NB4 (cell line): ENCODE data around the gene PCNT.
A peak's percentile ranks its signal among the peaks of the same experiment; 100 is the strongest.

ENCODE experiments used
- DNase-seq: peaks from one replicate; pipeline ENCODE4 v3.0.0; 2010; ENCODE audit warnings: low read depth
- H3K4me3 ChIP-seq: one replicate; pipeline ENCODE4 v1.5.1; 2011; ENCODE audit warnings: mild to moderate bottlenecking, low read depth, low read length, moderate library complexity
- CTCF ChIP-seq: IDR thresholded peaks from one replicate; pipeline ENCODE4 v1.5.1; 2012; ENCODE audit warnings: low read depth, low read length
- MAX ChIP-seq: IDR thresholded peaks from 2 replicates; pipeline ENCODE4 v1.6.1; 2011; ENCODE audit warnings: low read depth, low read length
- MYC ChIP-seq: IDR thresholded peaks from 2 replicates; pipeline ENCODE4 v1.6.1; 2011; ENCODE audit warnings: low read depth, low read length
- POLR2A ChIP-seq: IDR thresholded peaks from 2 replicates; pipeline ENCODE4 v1.6.1; 2011; ENCODE audit warnings: mild to moderate bottlenecking; ENCODE audit not compliant: insufficient read length; ENCODE audit errors: extremely low read depth

PCNT gene, protein sequence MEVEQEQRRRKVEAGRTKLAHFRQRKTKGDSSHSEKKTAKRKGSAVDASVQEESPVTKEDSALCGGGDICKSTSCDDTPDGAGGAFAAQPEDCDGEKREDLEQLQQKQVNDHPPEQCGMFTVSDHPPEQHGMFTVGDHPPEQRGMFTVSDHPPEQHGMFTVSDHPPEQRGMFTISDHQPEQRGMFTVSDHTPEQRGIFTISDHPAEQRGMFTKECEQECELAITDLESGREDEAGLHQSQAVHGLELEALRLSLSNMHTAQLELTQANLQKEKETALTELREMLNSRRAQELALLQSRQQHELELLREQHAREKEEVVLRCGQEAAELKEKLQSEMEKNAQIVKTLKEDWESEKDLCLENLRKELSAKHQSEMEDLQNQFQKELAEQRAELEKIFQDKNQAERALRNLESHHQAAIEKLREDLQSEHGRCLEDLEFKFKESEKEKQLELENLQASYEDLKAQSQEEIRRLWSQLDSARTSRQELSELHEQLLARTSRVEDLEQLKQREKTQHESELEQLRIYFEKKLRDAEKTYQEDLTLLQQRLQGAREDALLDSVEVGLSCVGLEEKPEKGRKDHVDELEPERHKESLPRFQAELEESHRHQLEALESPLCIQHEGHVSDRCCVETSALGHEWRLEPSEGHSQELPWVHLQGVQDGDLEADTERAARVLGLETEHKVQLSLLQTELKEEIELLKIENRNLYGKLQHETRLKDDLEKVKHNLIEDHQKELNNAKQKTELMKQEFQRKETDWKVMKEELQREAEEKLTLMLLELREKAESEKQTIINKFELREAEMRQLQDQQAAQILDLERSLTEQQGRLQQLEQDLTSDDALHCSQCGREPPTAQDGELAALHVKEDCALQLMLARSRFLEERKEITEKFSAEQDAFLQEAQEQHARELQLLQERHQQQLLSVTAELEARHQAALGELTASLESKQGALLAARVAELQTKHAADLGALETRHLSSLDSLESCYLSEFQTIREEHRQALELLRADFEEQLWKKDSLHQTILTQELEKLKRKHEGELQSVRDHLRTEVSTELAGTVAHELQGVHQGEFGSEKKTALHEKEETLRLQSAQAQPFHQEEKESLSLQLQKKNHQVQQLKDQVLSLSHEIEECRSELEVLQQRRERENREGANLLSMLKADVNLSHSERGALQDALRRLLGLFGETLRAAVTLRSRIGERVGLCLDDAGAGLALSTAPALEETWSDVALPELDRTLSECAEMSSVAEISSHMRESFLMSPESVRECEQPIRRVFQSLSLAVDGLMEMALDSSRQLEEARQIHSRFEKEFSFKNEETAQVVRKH (N-terminal part only)

GRCh38 chr21:46323710-46324389, at the start of gene PCNT, which contains the start of gene C21orf58:
Gene PCNT, plus strand, starts transcription at chr21:46324156. Its CDS starts 73 bp downstream, at chr21:46324229.
Gene C21orf58, minus strand, starts transcription at chr21:46323870. Its CDS starts 1,132 bp downstream, at chr21:46322738.
- peak; percentile 97 for DNase-seq
- TF ChIP-seq MAX (peak; percentile 50), MYC (peak; percentile 76; the same call in 1 of the 2 replicates), CTCF (no peak), POLR2A (peak; percentile 62)
- H3K4me3 ChIP-seq, result peak within 1 kb of the TSS; percentile 83

DNA sequence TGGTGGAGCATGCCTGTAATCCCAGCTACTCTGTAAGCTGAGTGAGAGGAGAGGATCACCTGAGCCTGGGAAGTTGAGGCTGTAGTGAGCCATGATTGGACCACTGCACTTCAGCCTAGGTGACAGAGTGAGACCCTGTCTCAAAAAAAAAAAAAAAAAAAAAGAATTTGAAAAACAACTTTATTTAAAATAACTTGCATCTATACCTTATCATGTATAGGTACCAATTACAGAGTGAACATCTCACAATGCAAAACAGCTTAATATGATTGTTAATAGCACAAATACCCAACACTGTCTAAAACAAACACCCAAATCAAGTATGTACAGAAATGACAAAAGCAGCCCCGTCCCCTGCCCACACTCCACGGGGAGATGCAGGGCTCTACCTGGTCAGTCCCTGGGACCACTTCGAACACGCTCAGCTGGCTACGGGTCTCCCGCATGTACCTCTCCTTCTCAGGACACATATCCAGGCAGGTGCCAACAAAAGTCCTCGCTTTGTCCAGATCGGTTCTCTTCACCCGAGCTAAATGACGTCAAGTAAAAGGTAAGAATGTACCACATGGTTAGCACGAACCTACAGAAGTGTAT, 49.1 kb upstream of the PCNT start:
- no peak overlapping the region for H3K4me3 ChIP-seq
- DNase-seq, result no peak
- no peak for TF ChIP-seq MAX
- no peak for TF ChIP-seq MYC
- TF ChIP-seq CTCF, result no peak
- no peak for TF ChIP-seq POLR2A

DNA sequence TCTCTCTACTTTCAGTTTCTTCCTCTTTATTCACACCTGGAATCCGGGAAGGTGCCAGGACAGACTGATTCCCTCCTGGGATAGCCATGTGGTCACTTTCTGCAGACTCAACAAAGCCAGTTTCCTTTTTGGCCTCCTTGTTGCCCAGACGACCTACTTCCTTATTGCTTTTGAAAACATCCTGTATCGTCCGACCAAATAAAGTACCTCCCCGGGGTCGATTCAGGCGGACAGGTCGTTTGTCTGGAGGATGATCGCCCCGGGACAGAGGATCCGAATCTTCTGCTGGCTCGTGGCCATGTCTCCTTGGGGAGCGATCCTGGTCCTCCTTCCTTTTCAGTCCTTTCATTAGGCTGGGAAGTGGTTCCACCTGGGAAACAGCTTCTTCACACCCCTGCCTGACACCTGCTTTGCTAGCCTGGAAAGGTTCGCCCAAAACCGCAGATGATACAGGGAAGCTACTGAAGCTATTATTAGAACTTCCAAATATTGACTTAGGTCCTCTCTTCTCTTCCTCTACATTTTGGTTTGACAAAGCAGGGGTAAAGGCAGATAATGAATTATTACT, 39.8 kb upstream of the PCNT start:
- peak; percentile 46 for DNase-seq
- TF ChIP-seq MAX (peak; percentile 50; the same call in 1 of the 2 replicates), POLR2A (no peak), MYC (peak; percentile 31; the same call in 1 of the 2 replicates), CTCF (no peak)
- peak overlapping the region; percentile 93 for H3K4me3 ChIP-seq

DNA sequence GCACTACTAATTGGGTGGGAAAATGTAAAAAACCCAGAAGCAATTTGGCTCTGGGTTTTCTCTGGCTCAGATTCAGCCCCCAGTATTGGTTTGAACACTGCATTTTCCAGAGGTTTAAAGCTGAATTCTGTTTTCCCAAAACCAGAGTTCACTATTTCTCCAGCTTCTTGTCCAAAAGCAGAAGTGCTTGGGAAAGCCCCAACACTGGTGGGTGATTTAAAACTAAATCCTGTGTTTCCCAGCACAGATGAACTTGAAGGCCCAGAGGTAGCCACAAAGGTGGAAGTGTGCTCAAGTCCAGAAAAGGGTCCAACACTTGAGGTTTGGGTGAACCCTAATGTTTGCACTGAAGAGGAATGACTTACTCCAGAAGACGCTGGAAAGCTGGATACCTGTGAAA, 39.2 kb upstream of the PCNT start:
- DNase-seq, result no peak
- H3K4me3 ChIP-seq, result peak overlapping the region; percentile 93
- no peak for TF ChIP-seq MYC
- TF ChIP-seq MAX, result no peak
- no peak for TF ChIP-seq CTCF
- TF ChIP-seq POLR2A, result no peak
